Activated T-cell treated with anti-CD3 and anti-CD28 coated beads for 4 hours (primary cell): ENCODE results near the gene MYMX.

Source experiments
- DNase-seq: peaks from one replicate; pipeline ENCODE4 v3.0.0-alpha.2; 2020

The MYMX gene

DNA sequence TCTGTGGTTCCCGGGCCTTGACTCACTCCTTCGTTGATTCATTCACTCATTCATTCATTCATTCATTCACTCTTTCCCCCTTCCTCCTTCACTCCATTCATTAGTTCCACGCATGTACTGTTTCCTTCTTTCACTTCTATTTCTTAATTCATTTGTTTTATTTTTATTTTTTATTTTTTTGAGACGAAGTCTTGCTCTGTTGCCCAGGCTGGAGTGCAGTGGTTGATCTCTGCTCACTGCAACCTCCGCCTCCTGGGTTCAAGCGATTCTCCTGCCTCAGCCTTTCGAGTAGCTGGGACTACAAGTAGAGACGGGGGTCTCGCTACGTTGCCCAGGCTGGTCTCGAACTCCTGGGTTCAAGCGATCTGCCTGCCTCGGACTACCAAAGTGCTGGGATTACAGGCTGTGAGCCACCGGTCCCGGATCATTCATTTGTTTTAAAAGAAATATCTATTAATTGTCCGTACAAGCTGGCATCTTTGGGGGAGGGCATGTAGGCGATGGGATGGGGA is 49.1 kb downstream of the MYMX start:
- DNase-seq, result no peak

DNA sequence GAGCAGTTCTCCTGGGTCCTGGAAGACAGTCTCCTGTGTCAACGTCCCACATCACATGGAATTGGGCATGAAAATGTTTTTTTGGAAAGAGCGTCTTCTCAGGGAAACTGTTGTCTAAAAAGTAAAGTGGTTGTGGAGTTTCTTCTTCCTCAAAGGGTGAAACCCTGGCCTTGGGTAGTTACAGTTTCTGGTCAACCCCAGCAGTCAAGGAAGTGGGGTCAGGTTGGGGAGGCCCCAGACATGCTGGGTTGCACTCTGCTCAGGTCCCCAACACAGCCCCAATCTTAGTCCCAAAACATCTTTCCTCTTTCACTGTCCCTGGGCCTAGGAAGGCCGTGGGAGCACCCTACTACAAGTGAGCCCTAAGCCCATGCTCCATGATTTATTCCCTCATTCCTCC is 49.6 kb downstream of the MYMX start:
- DNase-seq, result no peak

DNA sequence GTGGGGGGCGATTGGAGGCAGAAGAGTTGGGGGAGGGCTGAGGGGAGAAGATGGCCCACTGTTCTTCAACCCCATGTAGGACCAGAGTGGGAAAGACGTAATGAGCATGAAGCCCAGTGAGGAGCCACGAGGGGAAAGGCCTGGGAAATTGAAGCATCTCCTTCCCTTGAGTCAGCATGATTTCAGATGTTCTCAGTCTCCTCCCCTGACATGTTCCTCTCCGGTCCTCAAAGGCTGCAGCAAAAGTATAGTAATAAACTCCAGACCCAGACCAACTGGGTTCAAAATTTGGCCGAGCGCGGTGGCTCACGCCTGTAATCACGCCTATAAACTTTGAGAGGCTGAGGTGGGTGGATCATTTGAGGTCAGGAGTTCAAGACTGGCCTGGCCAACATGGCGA is 50.5 kb downstream of the MYMX start:
- no peak for DNase-seq
